Measurements from ENCODE around the gene BRINP3.

The BRINP3 gene

GRCh38 chr1:190344454-190344853 lies 133.2 kb downstream of the BRINP3 start:
- no peak for DNase-seq (ENCODE audit: low read depth)
- H3K4me3 ChIP-seq (ENCODE audit: low read depth, low read length) = no peak overlapping the region
- no peak for TF ChIP-seq MYC (IDR thresholded peaks at IDR 0.05; ENCODE audit: low read depth, low read length)
- no peak for TF ChIP-seq POLR2A (IDR thresholded peaks at IDR 0.05; ENCODE audit: extremely low read depth, insufficient read length)
- TF ChIP-seq MAX (IDR thresholded peaks at IDR 0.05; ENCODE audit: low read depth, low read length) = no peak

- TF ChIP-seq POLR2A (IDR thresholded peaks at IDR 0.05; ENCODE audit: extremely low read depth, insufficient read length) (no peak), MYC (IDR thresholded peaks at IDR 0.05; ENCODE audit: low read depth, low read length) (no peak)
- H3K4me3 ChIP-seq (ENCODE audit: low read depth, low read length) = no peak overlapping the region
- DNase-seq (ENCODE audit: low read depth) = no peak
These were observed 138.8 kb downstream of the BRINP3 start for GRCh38 chr1:190338829-190339228.

GRCh38 chr1:190328871-190329270 lies 148.8 kb downstream of the BRINP3 start:
- no peak for TF ChIP-seq MAX (IDR thresholded peaks at IDR 0.05; ENCODE audit: low read depth, low read length)
- no peak for TF ChIP-seq CTCF (IDR thresholded peaks at IDR 0.05; ENCODE audit: low read depth, low read length)
- no peak for TF ChIP-seq POLR2A (IDR thresholded peaks at IDR 0.05; ENCODE audit: extremely low read depth, insufficient read length)
- no peak for TF ChIP-seq MYC (IDR thresholded peaks at IDR 0.05; ENCODE audit: low read depth, low read length)
- no peak for DNase-seq (ENCODE audit: low read depth)
- H3K4me3 ChIP-seq (ENCODE audit: low read depth, low read length) = no peak overlapping the region

GRCh38 chr1:190328361-190328760 lies 149.3 kb downstream of the BRINP3 start:
- no peak overlapping the region for H3K4me3 ChIP-seq (ENCODE audit: low read depth, low read length)
- TF ChIP-seq MAX (IDR thresholded peaks at IDR 0.05; ENCODE audit: low read depth, low read length) (no peak), MYC (IDR thresholded peaks at IDR 0.05; ENCODE audit: low read depth, low read length) (no peak), CTCF (IDR thresholded peaks at IDR 0.05; ENCODE audit: low read depth, low read length) (no peak), POLR2A (IDR thresholded peaks at IDR 0.05; ENCODE audit: extremely low read depth, insufficient read length) (no peak)
- DNase-seq (ENCODE audit: low read depth) = no peak

- H3K4me3 ChIP-seq (ENCODE audit: low read depth, low read length) = no peak overlapping the region
- no peak for TF ChIP-seq CTCF (IDR thresholded peaks at IDR 0.05; ENCODE audit: low read depth, low read length)
- no peak for TF ChIP-seq MAX (IDR thresholded peaks at IDR 0.05; ENCODE audit: low read depth, low read length)
- TF ChIP-seq POLR2A (IDR thresholded peaks at IDR 0.05; ENCODE audit: extremely low read depth, insufficient read length) = no peak
- TF ChIP-seq MYC (IDR thresholded peaks at IDR 0.05; ENCODE audit: low read depth, low read length) = no peak
- no peak for DNase-seq (ENCODE audit: low read depth)
These were observed 150.4 kb downstream of the BRINP3 start for GRCh38 chr1:190327271-190327670.

DNA sequence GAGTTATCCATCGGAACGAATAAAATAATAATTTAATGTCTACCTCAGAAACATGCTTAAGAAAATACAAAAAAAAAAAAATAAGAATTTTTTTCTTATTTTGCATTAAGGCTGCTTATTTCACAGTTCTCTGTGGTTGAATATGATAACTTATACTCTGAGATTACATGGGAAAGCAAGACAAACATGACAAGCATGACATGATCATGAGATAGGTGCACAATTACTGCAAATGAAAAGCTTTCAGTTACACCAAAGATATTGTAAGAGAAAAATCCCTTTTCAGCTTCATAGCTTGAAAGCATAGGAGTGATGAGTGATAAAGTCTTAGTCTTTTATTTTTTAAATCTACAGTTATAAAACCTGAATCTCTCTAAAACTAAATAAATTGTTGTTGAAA lies 154.1 kb downstream of the BRINP3 start:
- TF ChIP-seq CTCF (IDR thresholded peaks at IDR 0.05; ENCODE audit: low read depth, low read length) (no peak), MAX (IDR thresholded peaks at IDR 0.05; ENCODE audit: low read depth, low read length) (no peak), MYC (IDR thresholded peaks at IDR 0.05; ENCODE audit: low read depth, low read length) (no peak), POLR2A (IDR thresholded peaks at IDR 0.05; ENCODE audit: extremely low read depth, insufficient read length) (no peak)
- no peak for DNase-seq (ENCODE audit: low read depth)
- H3K4me3 ChIP-seq (ENCODE audit: low read depth, low read length) = no peak overlapping the region

GRCh38 chr1:190322274-190322673 lies 155.4 kb downstream of the BRINP3 start:
- no peak for DNase-seq (ENCODE audit: low read depth)
- TF ChIP-seq POLR2A (IDR thresholded peaks at IDR 0.05; ENCODE audit: extremely low read depth, insufficient read length) (no peak), MYC (IDR thresholded peaks at IDR 0.05; ENCODE audit: low read depth, low read length) (no peak), MAX (IDR thresholded peaks at IDR 0.05; ENCODE audit: low read depth, low read length) (no peak), CTCF (IDR thresholded peaks at IDR 0.05; ENCODE audit: low read depth, low read length) (no peak)
- H3K4me3 ChIP-seq (ENCODE audit: low read depth, low read length) = no peak overlapping the region
